Liver (tissue), 9 donors: Measurements from ENCODE around the gene FBN2. TPM values are rescaled to one million over a fixed set of nuclear protein-coding genes. Genes with fewer than 3 reads are reported as not detected.

Source experiments
- DNase-seq: peaks from one replicate; pipeline ENCODE4 v3.0.0-alpha.2; 2017; ENCODE audit warnings: low spot score
- H3K27ac ChIP-seq, 2 donors: one replicate each; pipeline ENCODE4 v1.7.0; 2013; ENCODE audit warnings: inconsistent platforms in 2 of 2, low read length in 2 of 2, control low read depth in 1 of 2, low read depth in 1 of 2, mild to moderate bottlenecking in 1 of 2
- H3K27me3 ChIP-seq, 4 donors: one replicate each; pipeline versions ENCODE4 v1.6.1 to v1.7.0; 2013; ENCODE audit warnings: low read length in 3 of 4, inconsistent platforms in 1 of 4, mild to moderate bottlenecking in 1 of 4, moderate library complexity in 1 of 4; ENCODE audit not compliant: control insufficient read depth in 4 of 4, insufficient read depth in 4 of 4
- H3K36me3 ChIP-seq, 4 donors: one replicate each; pipeline versions ENCODE4 v1.6.1 to v1.7.0; 2013; ENCODE audit warnings: low read length in 3 of 4, mild to moderate bottlenecking in 3 of 4, low read depth in 1 of 4, moderate library complexity in 1 of 4; ENCODE audit not compliant: control insufficient read depth in 4 of 4, insufficient read depth in 3 of 4
- H3K4me1 ChIP-seq, 4 donors: one replicate each; pipeline versions ENCODE4 v1.6.1 to v1.7.0; 2013; ENCODE audit warnings: low read length in 3 of 4, mild to moderate bottlenecking in 3 of 4, moderate library complexity in 1 of 4; ENCODE audit not compliant: control insufficient read depth in 4 of 4, insufficient read depth in 4 of 4
- H3K4me3 ChIP-seq, 3 donors: one replicate each; pipeline versions ENCODE4 v1.6.1 to v1.7.0; 2013; ENCODE audit warnings: low read length in 3 of 3, control low read depth in 1 of 3, low read depth in 1 of 3, mild to moderate bottlenecking in 1 of 3
- H3K9ac ChIP-seq, 2 donors: one replicate each; pipeline ENCODE4 v1.7.0; 2013; ENCODE audit warnings: low read length in 2 of 2, mild to moderate bottlenecking in 2 of 2, moderate library complexity in 2 of 2, control low read depth in 1 of 2, low read depth in 1 of 2
- H3K9me3 ChIP-seq, 4 donors: one replicate each; pipeline versions ENCODE4 v1.6.1 to v1.7.0; 2013; ENCODE audit warnings: low read length in 3 of 4; ENCODE audit not compliant: control insufficient read depth in 4 of 4
- FOXA2 ChIP-seq: IDR thresholded peaks from 2 replicates; pipeline ENCODE4 v1.6.1; 2016; ENCODE audit warnings: antibody characterized with exemption
- GABPA ChIP-seq, 2 donors: IDR thresholded peaks in 1 of 2; conservative IDR thresholded peaks in 1 of 2; 2 replicates each; pipeline ENCODE4 v1.6.1; 2016; ENCODE audit warnings: antibody characterized with exemption in 2 of 2, mild to moderate bottlenecking in 1 of 2, moderate library complexity in 1 of 2
- HNF4A ChIP-seq, 2 donors: conservative IDR thresholded peaks; 2 replicates each; pipeline ENCODE4 v1.6.1; 2016; ENCODE audit warnings: antibody characterized with exemption in 2 of 2, mild to moderate bottlenecking in 2 of 2
- HNF4G ChIP-seq: IDR thresholded peaks from 2 replicates; pipeline ENCODE4 v1.6.1; 2016; ENCODE audit warnings: antibody characterized with exemption
- JUND ChIP-seq, 2 donors: IDR thresholded peaks; 2 replicates each; pipeline ENCODE4 v1.6.1; 2016; ENCODE audit warnings: antibody characterized with exemption in 2 of 2
- RXRA ChIP-seq, 2 donors: IDR thresholded peaks; 2 replicates each; pipeline ENCODE4 v1.6.1; 2017 to 2018; ENCODE audit warnings: antibody characterized with exemption in 2 of 2, mild to moderate bottlenecking in 1 of 2
- SP1 ChIP-seq: IDR thresholded peaks from 2 replicates; pipeline ENCODE4 v1.6.1; 2018; ENCODE audit warnings: antibody characterized with exemption, mild to moderate bottlenecking
- TAF1 ChIP-seq: conservative IDR thresholded peaks from 2 replicates; pipeline ENCODE4 v1.6.1; 2016; ENCODE audit warnings: antibody characterized with exemption, mild to moderate bottlenecking
- WGBS: extraction: QIAGEN DNeasy Blood & Tissue Kit; methylation state at CpG from one replicate; pipeline ENCODE4 v1.1.7; 2013; 5-methylcytosine and 5-hydroxymethylcytosine counted together
- polyA plus RNA-seq, 2 donors: library from polyadenylated mRNA; stranded (reverse) in 1 of 2; unstranded in 1 of 2; fragments of 200-250 nt in 1 of 2; fragments of >200 nt in 1 of 2; fragmentation: Nextera tagmentation in 1 of 2; extraction: Ambion mirVana in 1 of 2; gene quantifications; one replicate each; pipeline versions ENCODE4 v1.2.1 to v1.2.3, GENCODE V29; 2013 to 2015
- total RNA-seq, 2 donors: library from RNA; depleted of rRNA; stranded (reverse); fragments of >200 nt; gene quantifications; one replicate each; pipeline ENCODE4 v1.2.3, GENCODE V29; 2014
- TF ChIP-seq, protein P1 (sequence below): IDR thresholded peaks from 2 replicates; pipeline ENCODE4 v1.6.1; 2016; ENCODE audit warnings: antibody characterized with exemption
- TF ChIP-seq, protein P2 (sequence below): fragments of 150-350 bp; IDR thresholded peaks from 2 replicates; pipeline ENCODE4 v1.5.1; 2017; ENCODE audit warnings: improper control_type of control experiment, low read depth, low read length; ENCODE audit not compliant: missing input control
- TF ChIP-seq, protein P3 (sequence below): IDR thresholded peaks from 2 replicates; pipeline ENCODE4 v1.6.1; 2016; ENCODE audit warnings: antibody characterized with exemption
- TF ChIP-seq, protein P4 (sequence below): IDR thresholded peaks from 2 replicates; pipeline ENCODE4 v1.6.1; 2016; ENCODE audit warnings: antibody characterized with exemption, mild to moderate bottlenecking
- donor health status: healthy.
- donor health status: healthy.
- donor health status: healthy.
- donor health status: healthy.
- donor health status: healthy.

FBN2 gene
- total and polyA plus RNA-seq, 4 donors, result 0.08 to 4.1 (median 0.47) TPM

DNA sequence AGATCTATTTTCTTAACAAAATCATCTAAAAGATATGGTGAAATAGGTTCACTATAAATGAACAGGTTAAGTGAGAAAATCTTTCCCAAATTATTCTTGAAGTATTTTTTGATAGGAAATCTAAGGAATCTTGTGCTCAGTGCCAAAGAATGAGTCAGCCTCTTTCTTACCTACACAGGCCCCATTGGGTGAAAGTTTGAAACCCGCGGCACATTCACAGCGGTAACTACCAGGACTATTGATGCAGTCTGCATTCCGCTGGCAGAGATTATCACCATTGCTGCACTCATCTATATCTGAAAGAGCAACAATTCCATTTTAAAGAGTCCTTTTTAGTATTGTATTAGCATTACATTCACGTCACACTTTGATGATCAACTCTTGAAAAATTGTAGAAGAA lies 232.7 kb downstream of the FBN2 start (continued):
- TF ChIP-seq, protein P1, sequence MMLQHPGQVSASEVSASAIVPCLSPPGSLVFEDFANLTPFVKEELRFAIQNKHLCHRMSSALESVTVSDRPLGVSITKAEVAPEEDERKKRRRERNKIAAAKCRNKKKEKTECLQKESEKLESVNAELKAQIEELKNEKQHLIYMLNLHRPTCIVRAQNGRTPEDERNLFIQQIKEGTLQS, result no peak

DNA sequence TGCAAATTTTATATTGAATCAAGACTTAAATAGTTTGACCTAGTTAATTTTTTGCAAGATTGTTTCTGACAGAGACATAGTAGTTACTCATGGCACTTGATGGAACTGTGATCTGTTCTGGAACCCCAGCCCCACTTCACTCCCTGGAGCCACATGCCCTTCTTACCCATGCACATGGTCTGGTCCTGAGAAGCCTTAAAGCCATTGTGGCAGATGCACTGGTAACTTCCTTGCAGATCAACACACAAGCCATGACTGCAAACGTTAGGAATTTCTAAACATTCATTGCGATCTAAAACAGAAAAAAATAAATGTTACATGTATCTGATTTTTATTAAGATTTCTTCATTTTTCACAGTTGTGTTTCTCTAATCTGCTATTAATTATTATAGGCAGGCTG lies 233.3 kb downstream of the FBN2 start:
- no peaks in the 10 kb centered on the region for H3K4me1 ChIP-seq
- H3K4me3 ChIP-seq, result no peak overlapping the region
- H3K27ac ChIP-seq, result no peak overlapping the region
- H3K9me3 ChIP-seq, result peaks cover 0 to 3% (median 0%) of the 10 kb centered on the region in 4 donors
- H3K27me3 ChIP-seq, result no peaks in the 10 kb centered on the region
- 72% methylated on average over 2 of the region's 2 CpGs for WGBS
- no peak overlapping the region for H3K9ac ChIP-seq
- TF ChIP-seq, protein P2, sequence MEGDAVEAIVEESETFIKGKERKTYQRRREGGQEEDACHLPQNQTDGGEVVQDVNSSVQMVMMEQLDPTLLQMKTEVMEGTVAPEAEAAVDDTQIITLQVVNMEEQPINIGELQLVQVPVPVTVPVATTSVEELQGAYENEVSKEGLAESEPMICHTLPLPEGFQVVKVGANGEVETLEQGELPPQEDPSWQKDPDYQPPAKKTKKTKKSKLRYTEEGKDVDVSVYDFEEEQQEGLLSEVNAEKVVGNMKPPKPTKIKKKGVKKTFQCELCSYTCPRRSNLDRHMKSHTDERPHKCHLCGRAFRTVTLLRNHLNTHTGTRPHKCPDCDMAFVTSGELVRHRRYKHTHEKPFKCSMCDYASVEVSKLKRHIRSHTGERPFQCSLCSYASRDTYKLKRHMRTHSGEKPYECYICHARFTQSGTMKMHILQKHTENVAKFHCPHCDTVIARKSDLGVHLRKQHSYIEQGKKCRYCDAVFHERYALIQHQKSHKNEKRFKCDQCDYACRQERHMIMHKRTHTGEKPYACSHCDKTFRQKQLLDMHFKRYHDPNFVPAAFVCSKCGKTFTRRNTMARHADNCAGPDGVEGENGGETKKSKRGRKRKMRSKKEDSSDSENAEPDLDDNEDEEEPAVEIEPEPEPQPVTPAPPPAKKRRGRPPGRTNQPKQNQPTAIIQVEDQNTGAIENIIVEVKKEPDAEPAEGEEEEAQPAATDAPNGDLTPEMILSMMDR, result no peak
- TF ChIP-seq FOXA2 (no peak), JUND (IDR thresholded peaks at IDR 0.05) (no peak), RXRA (IDR thresholded peaks at IDR 0.05) (no peak), SP1 (no peak), HNF4G (no peak), TAF1 (no peak)
- TF ChIP-seq, protein P3, sequence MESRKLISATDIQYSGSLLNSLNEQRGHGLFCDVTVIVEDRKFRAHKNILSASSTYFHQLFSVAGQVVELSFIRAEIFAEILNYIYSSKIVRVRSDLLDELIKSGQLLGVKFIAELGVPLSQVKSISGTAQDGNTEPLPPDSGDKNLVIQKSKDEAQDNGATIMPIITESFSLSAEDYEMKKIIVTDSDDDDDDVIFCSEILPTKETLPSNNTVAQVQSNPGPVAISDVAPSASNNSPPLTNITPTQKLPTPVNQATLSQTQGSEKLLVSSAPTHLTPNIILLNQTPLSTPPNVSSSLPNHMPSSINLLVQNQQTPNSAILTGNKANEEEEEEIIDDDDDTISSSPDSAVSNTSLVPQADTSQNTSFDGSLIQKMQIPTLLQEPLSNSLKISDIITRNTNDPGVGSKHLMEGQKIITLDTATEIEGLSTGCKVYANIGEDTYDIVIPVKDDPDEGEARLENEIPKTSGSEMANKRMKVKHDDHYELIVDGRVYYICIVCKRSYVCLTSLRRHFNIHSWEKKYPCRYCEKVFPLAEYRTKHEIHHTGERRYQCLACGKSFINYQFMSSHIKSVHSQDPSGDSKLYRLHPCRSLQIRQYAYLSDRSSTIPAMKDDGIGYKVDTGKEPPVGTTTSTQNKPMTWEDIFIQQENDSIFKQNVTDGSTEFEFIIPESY, result no peak
- no peaks in the 10 kb centered on the region for H3K36me3 ChIP-seq
- DNase-seq, result no peak

DNA sequence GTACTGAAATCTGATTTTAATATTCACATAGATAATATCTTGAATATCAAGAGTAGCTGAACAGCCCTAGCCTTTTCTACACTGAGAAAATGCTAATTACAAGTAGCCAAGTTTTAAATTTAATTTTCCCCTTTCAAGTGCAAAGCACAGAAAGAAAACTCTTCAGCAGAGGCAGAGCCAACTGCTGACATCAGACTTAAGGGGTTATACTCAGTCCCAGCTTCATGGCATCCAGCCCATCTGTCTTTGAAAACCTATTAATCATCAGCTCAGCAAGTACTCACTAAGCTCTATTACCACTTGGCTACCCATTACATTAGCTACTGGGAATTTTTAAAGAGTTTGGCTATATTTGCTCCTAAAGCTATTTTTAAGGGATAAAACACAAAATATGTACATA lies 234.0 kb downstream of the FBN2 start:
- Histone ChIP-seq H3K9me3 (peaks cover 0 to 3% (median 0%) of the 10 kb centered on the region in 4 donors), H3K27ac (no peak overlapping the region), H3K27me3 (no peaks in the 10 kb centered on the region), H3K4me3 (no peak overlapping the region), H3K9ac (no peak overlapping the region), H3K4me1 (no peaks in the 10 kb centered on the region), H3K36me3 (no peaks in the 10 kb centered on the region)
- no peak for TF ChIP-seq HNF4A (conservative IDR thresholded peaks at IDR 0.05)
- no peak for TF ChIP-seq JUND (IDR thresholded peaks at IDR 0.05)
- no peak for TF ChIP-seq SP1
- TF ChIP-seq GABPA (IDR thresholded peaks at IDR 0.05 in 1 of 2, conservative IDR thresholded peaks at IDR 0.05 in 1 of 2), result no peak
- TF ChIP-seq, protein P4, sequence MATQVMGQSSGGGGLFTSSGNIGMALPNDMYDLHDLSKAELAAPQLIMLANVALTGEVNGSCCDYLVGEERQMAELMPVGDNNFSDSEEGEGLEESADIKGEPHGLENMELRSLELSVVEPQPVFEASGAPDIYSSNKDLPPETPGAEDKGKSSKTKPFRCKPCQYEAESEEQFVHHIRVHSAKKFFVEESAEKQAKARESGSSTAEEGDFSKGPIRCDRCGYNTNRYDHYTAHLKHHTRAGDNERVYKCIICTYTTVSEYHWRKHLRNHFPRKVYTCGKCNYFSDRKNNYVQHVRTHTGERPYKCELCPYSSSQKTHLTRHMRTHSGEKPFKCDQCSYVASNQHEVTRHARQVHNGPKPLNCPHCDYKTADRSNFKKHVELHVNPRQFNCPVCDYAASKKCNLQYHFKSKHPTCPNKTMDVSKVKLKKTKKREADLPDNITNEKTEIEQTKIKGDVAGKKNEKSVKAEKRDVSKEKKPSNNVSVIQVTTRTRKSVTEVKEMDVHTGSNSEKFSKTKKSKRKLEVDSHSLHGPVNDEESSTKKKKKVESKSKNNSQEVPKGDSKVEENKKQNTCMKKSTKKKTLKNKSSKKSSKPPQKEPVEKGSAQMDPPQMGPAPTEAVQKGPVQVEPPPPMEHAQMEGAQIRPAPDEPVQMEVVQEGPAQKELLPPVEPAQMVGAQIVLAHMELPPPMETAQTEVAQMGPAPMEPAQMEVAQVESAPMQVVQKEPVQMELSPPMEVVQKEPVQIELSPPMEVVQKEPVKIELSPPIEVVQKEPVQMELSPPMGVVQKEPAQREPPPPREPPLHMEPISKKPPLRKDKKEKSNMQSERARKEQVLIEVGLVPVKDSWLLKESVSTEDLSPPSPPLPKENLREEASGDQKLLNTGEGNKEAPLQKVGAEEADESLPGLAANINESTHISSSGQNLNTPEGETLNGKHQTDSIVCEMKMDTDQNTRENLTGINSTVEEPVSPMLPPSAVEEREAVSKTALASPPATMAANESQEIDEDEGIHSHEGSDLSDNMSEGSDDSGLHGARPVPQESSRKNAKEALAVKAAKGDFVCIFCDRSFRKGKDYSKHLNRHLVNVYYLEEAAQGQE, result no peak
- no peak for DNase-seq
